ENCODE data around the gene CA4. TPM values are rescaled to one million over a fixed set of nuclear protein-coding genes. Genes with fewer than 3 reads are reported as not detected.

The CA4 gene
- polyA plus RNA-seq, 2 of the 4 experiments (the other 2 are of a cell fraction) = 0.06 TPM; not detected in 1

DNA sequence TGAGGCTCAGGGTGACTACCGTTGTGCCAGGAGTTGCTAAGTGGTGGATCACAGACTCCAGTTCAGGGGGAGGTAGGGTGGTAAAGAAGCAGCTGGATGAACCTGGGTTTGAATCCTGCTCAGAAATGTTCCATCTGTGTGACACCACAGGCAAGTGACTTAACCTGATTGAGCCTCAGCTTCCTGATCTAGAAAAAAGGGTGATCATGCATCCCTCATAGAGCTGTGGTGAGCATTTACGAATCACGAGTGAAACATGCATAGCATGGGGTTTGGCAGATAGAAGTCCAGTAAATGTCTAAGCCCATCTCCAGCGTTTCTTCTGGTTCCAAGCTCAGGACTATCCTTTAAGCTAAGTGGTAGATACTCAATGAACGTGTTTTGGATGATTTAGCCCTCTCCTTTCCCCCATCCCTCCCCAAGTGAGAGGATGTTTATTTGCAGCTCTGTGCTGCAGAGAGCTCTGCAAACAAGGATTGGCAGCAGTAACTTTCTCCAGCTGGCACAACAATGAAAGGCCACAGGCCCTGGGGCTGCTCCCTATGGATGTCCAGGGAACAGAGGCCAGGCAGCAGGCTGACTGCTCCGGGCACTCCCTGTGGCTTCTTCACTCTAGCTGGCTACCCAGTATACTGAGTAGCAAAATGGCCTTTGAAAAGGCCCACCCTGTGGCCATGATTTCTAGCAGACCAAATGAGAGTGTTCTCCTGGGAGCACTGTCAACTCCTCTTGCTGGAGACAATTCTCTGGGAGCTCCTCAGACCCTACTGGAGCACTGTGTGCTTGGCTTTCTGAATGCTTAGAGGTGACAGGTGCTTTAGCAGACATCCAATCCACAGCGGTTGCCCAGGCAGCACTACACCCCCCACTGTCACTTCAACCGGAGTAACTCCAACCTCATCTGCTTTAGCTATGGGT is 21.3 kb downstream of the CA4 start:
- TF ChIP-seq, protein P1, sequence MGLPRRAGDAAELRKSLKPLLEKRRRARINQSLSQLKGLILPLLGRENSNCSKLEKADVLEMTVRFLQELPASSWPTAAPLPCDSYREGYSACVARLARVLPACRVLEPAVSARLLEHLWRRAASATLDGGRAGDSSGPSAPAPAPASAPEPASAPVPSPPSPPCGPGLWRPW (IDR thresholded peaks at IDR 0.05) = no peak
- TF ChIP-seq, protein P2, sequence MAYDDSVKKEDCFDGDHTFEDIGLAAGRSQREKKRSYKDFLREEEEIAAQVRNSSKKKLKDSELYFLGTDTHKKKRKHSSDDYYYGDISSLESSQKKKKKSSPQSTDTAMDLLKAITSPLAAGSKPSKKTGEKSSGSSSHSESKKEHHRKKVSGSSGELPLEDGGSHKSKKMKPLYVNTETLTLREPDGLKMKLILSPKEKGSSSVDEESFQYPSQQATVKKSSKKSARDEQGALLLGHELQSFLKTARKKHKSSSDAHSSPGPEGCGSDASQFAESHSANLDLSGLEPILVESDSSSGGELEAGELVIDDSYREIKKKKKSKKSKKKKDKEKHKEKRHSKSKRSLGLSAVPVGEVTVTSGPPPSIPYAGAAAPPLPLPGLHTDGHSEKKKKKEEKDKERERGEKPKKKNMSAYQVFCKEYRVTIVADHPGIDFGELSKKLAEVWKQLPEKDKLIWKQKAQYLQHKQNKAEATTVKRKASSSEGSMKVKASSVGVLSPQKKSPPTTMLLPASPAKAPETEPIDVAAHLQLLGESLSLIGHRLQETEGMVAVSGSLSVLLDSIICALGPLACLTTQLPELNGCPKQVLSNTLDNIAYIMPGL (CRISPR knock-in tag; IDR thresholded peaks at IDR 0.05; ENCODE audit: borderline replicate concordance) = no peak
- TF ChIP-seq FOSB (CRISPR knock-in tag; IDR thresholded peaks at IDR 0.05) = no peak
- TF ChIP-seq CEBPB (IDR thresholded peaks at IDR 0.05) = no peak
- TF ChIP-seq NR3C1 (IDR thresholded peaks at IDR 0.05) = no peak
- TF ChIP-seq KDM5A (IDR thresholded peaks at IDR 0.05) = no peak
- DNase-seq (ENCODE audit: low read depth in 1 of 2, low spot score in 1 of 2) (no peak), FAIRE-seq (no peak), ATAC-seq (peak in 1 of 2 experiments; percentile 24; a peak in 3 of 6 replicates)
- POLR2A ChIA-PET = no interaction called here
- Histone ChIP-seq H3K4me1 (peaks cover 33% of the 10 kb centered on the region), H3K4me2 (peak overlapping the region; percentile 8; the same call in 2 of the 3 replicates), H3K9me3 (no peaks in the 10 kb centered on the region), H3K4me3 (no peak overlapping the region), H3K27ac (peak overlapping the region in 1 of 2 experiments; percentile 25; a peak in 1 of 6 replicates)
- 79% methylated on average over 8 of the region's 8 CpGs for WGBS (ENCODE audit: missing lambda C conversion rate)
- CTCF ChIA-PET = interaction anchor here (0.6 to 5.6 kb wide), 10 partner anchors 10 to 552 kb away, joined by 3 to 35 read pairs (median 3); no protein-coding TSS in a partner anchor

DNA sequence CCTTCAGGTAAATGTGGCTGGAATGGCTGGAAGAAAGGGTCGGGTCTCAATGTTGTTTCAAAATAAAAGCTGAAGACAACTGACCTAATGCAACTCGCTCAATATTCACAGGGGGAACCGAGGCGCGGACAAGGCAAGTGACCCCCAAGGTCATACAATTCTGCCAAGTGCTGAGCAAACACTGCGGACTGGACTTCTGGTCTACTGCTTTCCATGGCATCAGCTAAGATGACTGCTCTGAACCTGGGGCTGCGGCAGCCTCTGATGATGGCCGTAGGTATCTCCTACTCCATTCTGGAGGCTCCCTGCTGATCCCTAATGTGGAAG is 21.9 kb downstream of the CA4 start:
- Histone ChIP-seq H3K9me3 (no peaks in the 10 kb centered on the region), H3K4me1 (peaks cover 33% of the 10 kb centered on the region), H3K4me3 (no peak overlapping the region), H3K4me2 (no peak overlapping the region), H3K27ac (no peak overlapping the region)
- FAIRE-seq (no peak), ATAC-seq (no peak), DNase-seq (ENCODE audit: low read depth in 1 of 2, low spot score in 1 of 2) (no peak)
- TF ChIP-seq SREBF2 (IDR thresholded peaks at IDR 0.05) = no peak
- TF ChIP-seq, protein P3, sequence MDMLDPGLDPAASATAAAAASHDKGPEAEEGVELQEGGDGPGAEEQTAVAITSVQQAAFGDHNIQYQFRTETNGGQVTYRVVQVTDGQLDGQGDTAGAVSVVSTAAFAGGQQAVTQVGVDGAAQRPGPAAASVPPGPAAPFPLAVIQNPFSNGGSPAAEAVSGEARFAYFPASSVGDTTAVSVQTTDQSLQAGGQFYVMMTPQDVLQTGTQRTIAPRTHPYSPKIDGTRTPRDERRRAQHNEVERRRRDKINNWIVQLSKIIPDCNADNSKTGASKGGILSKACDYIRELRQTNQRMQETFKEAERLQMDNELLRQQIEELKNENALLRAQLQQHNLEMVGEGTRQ (IDR thresholded peaks at IDR 0.05) = no peak
- TF ChIP-seq RCOR1 (IDR thresholded peaks at IDR 0.05; ENCODE audit: low read depth, low read length) = no peak
- TF ChIP-seq MAFK (IDR thresholded peaks at IDR 0.05; ENCODE audit: partially characterized antibody) = no peak
- TF ChIP-seq KDM5A (IDR thresholded peaks at IDR 0.05) = no peak
- no peak for TF ChIP-seq SMC3 (IDR thresholded peaks at IDR 0.05)
- no peak for TF ChIP-seq GATA3 (IDR thresholded peaks at IDR 0.05; ENCODE audit: borderline replicate concordance)
- no peak for TF ChIP-seq MYC (IDR thresholded peaks at IDR 0.05; ENCODE audit: borderline replicate concordance, low read length)
- ChIA-PET CTCF (interaction anchor here (0.6 to 5.6 kb wide), 7 partner anchors 10 to 552 kb away, joined by 3 to 35 read pairs (median 4); no protein-coding TSS in a partner anchor), POLR2A (no interaction called here)
- 89% methylated on average over 8 of the region's 8 CpGs for WGBS (ENCODE audit: missing lambda C conversion rate)

DNA sequence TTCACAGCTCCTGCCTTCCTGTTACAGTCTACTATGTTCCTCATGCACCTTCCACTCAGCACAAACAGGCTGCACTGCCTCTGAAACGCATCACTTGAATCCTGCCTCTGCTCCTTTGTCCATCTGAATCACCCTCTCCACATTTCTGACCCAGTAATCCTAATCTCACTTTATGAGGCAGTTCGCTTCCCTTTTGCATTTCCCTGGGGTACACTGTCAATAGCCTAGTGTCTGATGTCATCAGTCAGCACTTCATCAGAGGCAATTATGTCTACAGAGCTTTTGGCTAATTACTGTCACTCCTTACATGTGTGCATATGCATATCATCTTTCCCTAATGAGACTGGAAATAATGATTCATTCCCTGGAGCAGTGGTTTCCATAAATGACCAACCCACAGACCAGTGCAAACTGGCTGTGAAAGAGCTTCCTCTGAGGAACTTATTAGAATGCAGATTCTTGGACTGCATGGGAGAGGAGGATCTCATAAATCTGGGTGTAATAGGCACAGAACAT is 23.6 kb downstream of the CA4 start:
- DNase-seq (ENCODE audit: low read depth in 1 of 2, low spot score in 1 of 2) (no peak), ATAC-seq (no peak), FAIRE-seq (no peak)
- Histone ChIP-seq H3K4me3 (no peak overlapping the region), H3K4me2 (no peak overlapping the region), H3K9me3 (no peaks in the 10 kb centered on the region), H3K4me1 (peaks cover 20% of the 10 kb centered on the region; the same call in 2 of the 3 replicates), H3K27ac (no peak overlapping the region)
- 72% methylated on average over 2 of the region's 2 CpGs for WGBS (ENCODE audit: missing lambda C conversion rate)
- CTCF ChIA-PET = interaction anchor here (0.6 to 1.4 kb wide), 3 partner anchors 12 to 59 kb away, joined by 3 to 4 read pairs (median 3); no protein-coding TSS in a partner anchor
- TF ChIP-seq ZFP36 (IDR thresholded peaks at IDR 0.05; ENCODE audit: borderline replicate concordance, partially characterized antibody) (no peak), CBX2 (IDR thresholded peaks at IDR 0.05; ENCODE audit: borderline replicate concordance, low read depth) (no peak), NFE2L2 (conservative IDR thresholded peaks at IDR 0.05; ENCODE audit: low read length) (no peak), ESRRA (IDR thresholded peaks at IDR 0.05; ENCODE audit: borderline replicate concordance, low read length) (no peak)
- POLR2A ChIA-PET = no interaction called here
